ENCODE data around the gene CNIH4. TPM values are rescaled to one million over a fixed set of nuclear protein-coding genes. Genes with fewer than 3 reads are reported as not detected.
"Not testable (repeated sequence)": the region's sequence is repeated elsewhere in the genome, so short reads cannot be mapped to it uniquely, and the experiment has no call there.

The CNIH4 gene
- total RNA-seq, 1 experiment from 2014 or later: 98.9 TPM

GRCh38 chr1:224399887-224400286 lies 43.2 kb downstream of the CNIH4 start:
- no peak for DNase-seq (ENCODE audit: low read depth)

- DNase-seq (ENCODE audit: low read depth): no peak
Measured at GRCh38 chr1:224402472-224403036, 45.9 kb downstream of the CNIH4 start.

- no peak for DNase-seq (ENCODE audit: low read depth)
Measured at GRCh38 chr1:224404916-224405603, 48.4 kb downstream of the CNIH4 start.

- DNase-seq (ENCODE audit: low read depth): no peak
Measured at GRCh38 chr1:224405604-224405970, 48.9 kb downstream of the CNIH4 start.

- DNase-seq (ENCODE audit: low read depth): peak; percentile 5
Measured at GRCh38 chr1:224406216-224406615, 49.5 kb downstream of the CNIH4 start.

- DNase-seq (ENCODE audit: low read depth): peak; percentile 31
Measured at GRCh38 chr1:224407571-224408293, 51.1 kb downstream of the CNIH4 start.

- no peak for DNase-seq (ENCODE audit: low read depth)
Measured at GRCh38 chr1:224408294-224408590, 51.6 kb downstream of the CNIH4 start.

- DNase-seq (ENCODE audit: low read depth): peak; percentile 59
Measured at GRCh38 chr1:224411766-224412165, 55.1 kb downstream of the CNIH4 start.

GRCh38 chr1:224420106-224420505 lies 63.4 kb downstream of the CNIH4 start:
- no peak for DNase-seq (ENCODE audit: low read depth)

- no peak for DNase-seq (ENCODE audit: low read depth)
Measured at GRCh38 chr1:224425279-224425884, 68.7 kb downstream of the CNIH4 start.

GRCh38 chr1:224426869-224427268 lies 70.2 kb downstream of the CNIH4 start:
- not testable (repeated sequence) for DNase-seq (ENCODE audit: low read depth)

GRCh38 chr1:224427346-224427745 lies 70.7 kb downstream of the CNIH4 start:
- DNase-seq (ENCODE audit: low read depth): peak; percentile 51

- not testable (repeated sequence) for DNase-seq (ENCODE audit: low read depth)
Measured at GRCh38 chr1:224428713-224429112, 72.0 kb downstream of the CNIH4 start.

Other genes with a start within 250 kb of the CNIH4 start
- 28.5 and 32.1 TPM in 2 replicates for gene FBXO28, start 242.8 kb upstream of the CNIH4 start, total RNA-seq (2014; rRNA removed; shearing (Covaris generic))
- 60.7 and 61.8 TPM in 2 replicates for gene DEGS1, start 173.6 kb upstream of the CNIH4 start, total RNA-seq (2014; rRNA removed; shearing (Covaris generic))
- gene NVL, start 26.7 kb upstream of the CNIH4 start, total RNA-seq (2014; rRNA removed; shearing (Covaris generic)): 26.5 and 31.8 TPM in 2 replicates
- gene WDR26, start 77.9 kb downstream of the CNIH4 start, total RNA-seq (2014; rRNA removed; shearing (Covaris generic)): 14.1 and 19.6 TPM in 2 replicates